ENCODE results near the gene SPINK2.

- TF ChIP-seq POLR2A (IDR thresholded peaks at IDR 0.05; ENCODE audit: low read depth, low read length) (no peak), SPI1 (IDR thresholded peaks at IDR 0.05; ENCODE audit: low read depth, low read length) (no peak)
These were observed 2.6 kb upstream of the SPINK2 start for GRCh38 chr4:56823933-56824600.

Data from GM12891 (cell line).